Stimulated activated naive CD8-positive, alpha-beta T cell treated with anti-CD3 and anti-CD28 coated beads, Interleukin-15, Interleukin-2, amounts not matched to agents 100 U/mL and 50 U/mL, for 24 hours (primary cell): Measurements from ENCODE around the gene TMEM215.
"Not testable (repeated sequence)": the region's sequence is repeated elsewhere in the genome, so short reads cannot be mapped to it uniquely, and the experiment has no call there.

Experiments used
- ATAC-seq: fragments of 150-1000 bp; cut with Tn5 transposase; one replicate; pipeline ENCODE4 v1.10.0; 2021
- DNase-seq: peaks from one replicate; pipeline ENCODE4 v3.0.0; 2021

The TMEM215 gene, protein sequence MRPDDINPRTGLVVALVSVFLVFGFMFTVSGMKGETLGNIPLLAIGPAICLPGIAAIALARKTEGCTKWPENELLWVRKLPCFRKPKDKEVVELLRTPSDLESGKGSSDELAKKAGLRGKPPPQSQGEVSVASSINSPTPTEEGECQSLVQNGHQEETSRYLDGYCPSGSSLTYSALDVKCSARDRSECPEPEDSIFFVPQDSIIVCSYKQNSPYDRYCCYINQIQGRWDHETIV

DNA sequence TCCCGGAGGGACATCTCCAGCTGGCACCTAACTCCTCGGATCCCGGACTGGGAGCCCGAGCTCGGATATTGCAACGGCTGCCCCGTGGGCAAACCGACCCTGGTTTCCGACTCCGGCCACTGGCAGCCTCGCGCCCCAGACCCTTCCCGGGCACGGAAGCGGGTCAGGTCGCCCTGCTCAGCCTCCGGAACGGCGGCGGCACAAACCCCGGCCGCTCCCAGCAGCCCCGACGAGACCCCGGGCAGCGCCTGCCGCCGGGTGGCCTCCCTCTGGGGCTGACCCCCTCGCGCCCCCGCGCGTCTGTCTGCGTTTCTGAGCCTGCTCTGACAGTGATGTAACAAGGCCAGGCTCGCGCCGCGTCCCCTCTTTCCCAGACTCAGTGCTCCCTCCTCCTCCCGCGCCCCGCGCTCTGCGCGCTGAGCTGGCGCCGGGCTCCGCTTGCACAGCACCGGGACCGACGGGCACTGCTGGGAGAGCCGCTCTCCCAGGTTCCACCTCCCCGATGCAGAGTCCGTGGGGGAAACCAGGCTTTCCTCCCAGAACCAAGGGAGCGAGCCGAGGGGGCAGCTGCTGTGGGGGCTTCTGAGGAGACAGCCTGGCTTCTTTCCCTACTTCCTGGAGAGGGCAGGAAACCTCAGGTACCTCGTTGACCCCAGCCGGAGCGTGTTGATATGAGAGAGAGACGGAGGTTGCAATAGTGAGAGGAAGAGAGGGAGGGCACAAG is at the start of gene TMEM215:
TSS of gene TMEM215 (plus strand) at position 373 of the 724 bp plus-strand sequence. CDS start 644 bp downstream, outside the sequence.
- ATAC-seq = no peak
- no peak for DNase-seq

DNA sequence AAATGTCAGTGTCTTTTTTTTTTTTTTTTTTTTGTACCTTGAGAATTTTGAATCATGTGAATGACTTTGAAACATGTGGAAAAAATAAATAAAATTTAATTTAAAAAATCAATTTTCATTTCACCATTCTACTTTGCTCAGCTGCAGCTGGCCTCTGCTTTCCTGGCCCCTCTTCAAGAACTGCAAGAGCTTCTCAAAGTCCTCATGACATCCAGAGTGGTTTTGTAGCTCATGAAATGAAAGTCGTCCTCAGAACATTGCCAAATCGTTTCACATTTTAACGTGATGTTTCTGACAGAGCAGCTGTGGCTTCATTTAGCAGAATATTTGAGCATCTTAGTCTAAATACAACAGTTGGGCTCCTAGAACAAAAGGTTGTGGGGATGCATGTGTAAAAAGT is 47.9 kb upstream of the TMEM215 start:
- DNase-seq (no peak), ATAC-seq (no peak)

DNA sequence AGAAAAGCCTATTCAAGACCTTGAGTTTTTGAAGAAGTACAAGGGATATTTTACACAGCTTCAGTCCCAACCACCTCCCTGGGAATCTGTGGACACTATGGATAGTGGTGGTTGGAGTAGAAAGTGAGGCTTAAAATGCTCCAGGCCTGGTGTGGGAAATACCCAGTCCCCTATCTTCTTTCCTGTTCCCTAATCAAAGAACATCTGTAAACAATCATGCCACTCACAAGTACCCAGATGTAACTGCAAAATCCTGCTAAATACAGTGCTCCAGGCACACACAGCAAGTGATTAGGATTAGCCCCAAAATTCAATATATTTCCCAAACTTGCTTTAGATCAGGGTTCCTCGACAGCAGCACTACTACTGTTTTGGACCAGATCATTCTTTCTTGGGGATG is 46.0 kb upstream of the TMEM215 start:
- ATAC-seq (no peak), DNase-seq (no peak)

DNA sequence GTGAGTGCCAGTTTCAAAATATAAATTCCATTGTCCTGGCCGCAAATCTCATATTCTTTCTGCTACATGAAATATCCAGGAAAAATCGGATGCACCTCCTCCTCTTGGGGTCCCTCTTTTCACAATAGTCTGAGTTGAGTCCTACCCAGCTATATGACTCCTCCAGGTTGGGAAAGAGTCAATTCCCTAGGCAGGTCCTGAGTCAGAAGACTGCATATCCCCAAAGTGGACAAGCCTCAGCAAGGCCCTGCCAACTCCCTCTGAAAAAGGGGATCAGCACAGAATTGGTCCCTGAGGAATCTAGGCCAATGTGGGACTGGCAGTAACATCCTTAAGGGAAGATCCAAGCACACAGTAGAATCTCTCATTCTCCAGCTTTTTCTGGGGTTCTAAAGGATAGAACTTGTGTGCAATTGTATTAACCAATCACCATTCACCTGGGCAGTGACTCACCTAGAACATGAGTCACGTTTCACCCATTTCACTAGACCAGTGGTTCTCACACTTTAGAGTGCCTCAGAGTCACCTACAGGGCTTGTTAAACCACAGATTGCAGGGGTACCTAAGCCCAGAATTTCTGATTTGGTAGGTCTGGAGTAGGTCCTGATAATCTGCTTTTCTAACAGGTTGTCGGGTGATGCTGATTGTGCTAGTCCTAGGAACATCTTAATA is 44.7 kb upstream of the TMEM215 start:
- no peak for DNase-seq
- ATAC-seq = no peak

DNA sequence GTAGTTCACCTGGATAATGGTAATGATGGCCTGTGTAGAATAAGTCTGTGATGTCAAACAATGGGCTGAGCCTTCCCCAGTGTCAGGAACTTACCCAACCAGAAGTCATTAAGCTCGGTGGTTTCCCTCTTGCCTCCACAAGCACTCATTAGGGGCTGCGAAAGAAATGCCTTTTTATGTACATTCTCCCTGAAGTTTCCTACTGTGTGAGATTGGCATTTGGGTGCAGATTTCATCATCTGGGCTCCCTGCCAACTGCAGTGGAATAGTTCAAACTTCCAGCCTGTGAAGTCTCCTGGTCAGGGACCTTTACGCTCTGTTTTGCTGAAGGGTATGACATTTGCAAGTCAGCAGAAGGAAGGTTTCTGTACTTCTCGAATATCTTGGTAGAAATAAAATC is 41.6 kb upstream of the TMEM215 start:
- DNase-seq (no peak), ATAC-seq (no peak)

DNA sequence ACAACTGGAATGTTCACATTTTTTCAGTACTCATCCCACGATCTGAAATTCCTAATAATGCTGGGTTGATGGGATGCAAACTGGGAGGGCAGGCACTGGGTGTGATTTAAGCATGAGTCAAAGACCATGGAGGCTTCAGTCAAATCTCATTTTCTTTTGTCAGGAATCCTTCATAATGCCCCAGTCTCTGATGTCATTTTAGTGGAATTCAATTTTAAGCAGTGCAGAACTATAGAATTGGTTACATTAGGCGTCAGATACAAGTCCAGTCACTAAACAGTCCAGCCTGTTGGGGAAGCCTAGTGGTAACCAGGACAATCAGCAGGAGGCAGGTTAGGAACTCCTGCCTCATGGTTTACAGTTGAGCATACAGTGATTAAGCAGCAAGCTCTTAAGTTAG is 41.0 kb upstream of the TMEM215 start:
- no peak for ATAC-seq

DNA sequence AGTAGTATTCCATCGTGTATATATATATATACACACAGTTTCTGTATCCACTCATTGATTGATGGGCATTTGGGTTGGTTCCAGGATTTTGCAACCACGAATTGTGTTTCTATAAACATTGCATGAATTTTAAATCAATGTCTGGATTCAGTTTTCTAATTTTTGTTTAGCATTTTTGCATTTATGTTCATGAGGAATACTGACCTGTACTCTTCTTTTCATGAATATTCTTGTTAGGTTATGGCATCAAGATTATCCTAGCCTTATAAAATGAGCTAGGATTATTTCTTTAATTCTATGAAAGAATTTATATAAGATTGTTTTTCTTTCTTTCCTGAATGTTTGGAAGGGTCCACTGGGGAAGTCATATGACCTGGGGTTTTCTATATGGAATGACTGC is 35.3 kb upstream of the TMEM215 start:
- ATAC-seq = no peak
- DNase-seq = no peak

More for the DNA sequence above, 41.0 kb upstream of the TMEM215 start:
- DNase-seq = no peak

DNA sequence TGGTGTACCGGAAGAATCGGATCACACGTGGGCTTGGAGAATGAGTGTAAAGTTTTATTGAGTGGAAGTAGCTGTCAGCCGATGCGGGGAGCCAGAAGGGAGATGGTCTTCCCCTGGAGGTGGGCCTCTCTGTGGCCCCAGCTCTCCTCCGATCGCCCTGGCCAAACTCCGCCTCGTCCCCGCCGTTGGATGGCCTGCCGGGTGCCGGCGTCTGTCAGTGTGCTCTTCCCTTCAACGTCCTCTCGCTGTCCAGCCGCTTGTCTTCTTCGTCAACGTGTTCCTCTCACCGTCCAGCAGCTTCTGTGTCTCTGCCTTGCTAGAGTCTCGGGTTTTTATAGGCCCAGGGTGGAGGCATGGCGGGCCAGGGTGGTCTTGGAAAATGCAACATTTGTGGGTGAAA is 27.6 kb upstream of the TMEM215 start:
- ATAC-seq (no peak), DNase-seq (no peak)

DNA sequence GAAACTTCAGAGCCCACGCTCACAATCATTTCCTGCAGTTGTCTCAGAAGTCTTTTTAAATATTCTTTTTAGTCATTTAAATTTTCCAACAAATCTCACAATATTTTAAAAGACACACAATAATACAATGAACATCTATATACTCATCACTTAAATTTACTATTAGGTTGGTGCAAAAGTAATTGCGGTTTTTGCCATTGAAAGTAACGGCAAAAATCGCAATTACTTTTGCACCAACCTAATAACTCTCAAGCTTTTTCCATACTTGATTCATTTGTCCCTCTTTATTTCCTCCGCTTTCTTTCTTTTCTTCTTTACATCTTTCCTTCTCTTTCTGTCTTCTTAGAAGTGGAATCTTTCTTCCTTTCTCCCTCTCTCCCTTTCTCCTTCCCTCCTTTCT is 19.2 kb upstream of the TMEM215 start:
- DNase-seq = no peak
- no peak for ATAC-seq

DNA sequence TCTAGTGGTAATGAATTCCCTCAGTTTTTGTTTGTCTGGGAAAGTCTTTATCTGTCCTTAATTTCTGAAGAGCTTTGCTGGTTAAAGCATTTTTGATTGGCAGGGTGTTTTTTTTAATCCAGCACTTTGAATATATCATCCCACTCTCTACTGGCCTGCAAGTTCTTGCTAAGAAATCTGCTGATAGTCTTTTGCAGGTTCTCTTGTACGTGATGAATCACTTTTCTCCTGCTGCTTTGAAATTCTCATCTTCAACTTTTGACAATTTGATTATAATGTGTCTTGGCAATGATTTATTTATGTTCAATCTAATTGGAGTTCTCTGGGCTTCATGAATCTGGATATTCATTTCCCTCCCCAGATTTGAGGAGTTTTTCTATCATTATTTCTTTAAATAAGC is 8.1 kb upstream of the TMEM215 start:
- no peak for DNase-seq
- no peak for ATAC-seq

DNA sequence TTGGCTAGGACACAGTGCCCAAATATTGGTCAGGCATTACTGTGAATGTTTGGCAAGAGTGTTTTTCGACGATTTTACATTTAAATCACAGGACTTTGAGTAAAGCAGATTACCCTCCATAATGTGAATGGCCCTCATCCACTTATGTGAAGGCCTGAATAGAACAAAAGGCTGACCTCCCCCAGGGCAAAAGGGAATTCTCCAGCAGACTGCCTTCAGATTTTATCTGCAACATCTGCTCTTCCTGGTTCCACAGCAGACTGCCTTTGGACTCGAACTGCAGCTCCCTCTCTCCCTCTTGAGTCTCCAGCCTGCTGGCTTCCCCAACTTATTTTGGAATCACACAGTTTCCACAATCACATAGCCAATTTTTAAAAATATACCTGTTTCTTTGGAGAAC is 7.1 kb upstream of the TMEM215 start:
- ATAC-seq = no peak
- DNase-seq = no peak

DNA sequence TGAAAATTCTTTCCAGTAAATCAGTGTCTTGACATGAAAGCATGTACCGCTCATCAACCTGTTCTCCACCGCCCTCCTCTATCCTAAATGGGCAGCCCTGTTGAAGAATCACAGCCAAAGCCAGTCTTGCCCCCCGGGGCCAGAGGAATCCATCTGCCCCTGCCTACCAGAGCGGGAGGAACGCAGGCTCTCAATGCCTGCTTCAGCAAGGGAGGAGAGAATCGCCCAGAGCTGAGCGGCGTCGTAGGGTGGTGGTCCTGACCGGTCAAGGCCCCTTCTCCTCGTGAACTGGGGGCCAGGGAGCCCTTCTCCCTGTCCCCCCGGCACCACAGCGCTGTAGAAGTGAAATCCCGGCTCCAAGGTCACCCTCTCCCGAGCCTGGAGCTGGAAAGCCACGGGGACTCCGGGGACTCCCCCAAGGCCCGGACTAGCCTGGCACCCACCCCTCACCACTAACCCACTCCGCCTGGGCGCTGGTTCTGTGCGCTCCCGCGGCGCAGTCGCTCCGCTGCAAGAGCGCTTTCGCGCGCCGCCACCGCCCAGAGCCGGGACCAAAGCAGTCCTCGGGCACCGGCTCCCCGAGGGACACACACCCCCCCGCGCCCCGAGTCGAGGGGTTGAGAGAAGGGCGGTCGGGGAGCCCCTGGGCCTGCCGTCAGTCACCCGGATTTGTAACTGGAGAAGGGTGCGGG is 718 bp upstream of the TMEM215 start:
- no peak for ATAC-seq

DNA sequence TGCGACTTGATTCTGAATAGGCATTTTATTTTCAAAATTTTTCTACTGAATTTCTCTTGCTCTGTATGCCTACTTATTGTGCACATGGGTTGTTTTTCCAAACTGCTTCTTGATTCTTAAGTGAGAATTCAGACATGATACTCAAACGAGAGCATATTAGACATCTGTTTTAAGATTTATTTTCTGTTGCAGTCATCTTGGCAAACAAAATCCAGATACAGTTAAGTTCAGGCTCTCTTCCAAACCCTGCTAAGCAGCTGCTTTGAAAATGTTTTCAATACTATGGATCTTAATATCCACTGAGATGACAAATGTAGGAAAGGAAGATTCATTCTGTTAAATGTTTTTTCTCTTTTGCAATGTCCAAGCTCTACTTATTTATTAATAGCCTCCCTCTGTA is 4.5 kb downstream of the TMEM215 start:
- no peak for DNase-seq
- no peak for ATAC-seq

More for the DNA sequence above, 718 bp upstream of the TMEM215 start:
- DNase-seq = no peak

DNA sequence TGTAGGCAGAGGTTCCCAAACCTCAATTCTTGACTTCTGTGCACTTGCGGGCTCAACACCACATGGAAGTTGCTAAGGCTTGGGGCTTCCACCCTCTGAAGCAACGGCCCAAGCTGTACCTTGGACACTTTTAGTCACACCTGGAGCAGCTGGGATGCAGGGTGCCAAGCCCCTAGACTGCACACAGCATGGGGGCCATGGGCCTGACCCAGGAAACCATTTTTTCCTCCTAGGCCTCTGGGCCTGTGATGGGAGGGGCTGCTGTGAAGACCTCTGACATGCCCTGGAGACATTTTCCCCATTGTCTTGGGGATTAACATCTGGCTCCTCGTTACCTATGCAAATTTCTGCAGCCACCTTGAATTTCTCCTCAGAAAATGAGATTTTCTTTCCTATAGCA is 12.7 kb downstream of the TMEM215 start:
- ATAC-seq, DNase-seq: not testable (repeated sequence)

DNA sequence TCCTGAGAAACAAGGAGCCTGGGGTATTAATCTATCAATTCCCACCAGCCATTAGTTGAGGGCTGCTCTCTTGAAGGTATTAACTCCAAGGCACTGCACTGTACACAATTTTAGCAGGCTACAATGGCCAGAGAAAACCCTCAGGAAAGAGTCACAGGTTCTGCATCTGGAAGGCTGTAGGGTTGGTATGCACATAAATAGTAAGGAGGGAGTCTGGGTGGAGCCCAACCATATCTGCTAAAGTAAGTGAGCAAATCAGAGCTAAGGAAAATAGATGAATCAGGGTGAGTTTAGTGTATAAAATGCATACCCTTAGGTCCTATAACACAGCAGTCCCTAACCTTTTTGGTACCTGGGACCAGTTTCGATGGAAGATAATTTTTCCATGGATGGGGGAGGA is 18.2 kb downstream of the TMEM215 start:
- DNase-seq (no peak), ATAC-seq (no peak)

DNA sequence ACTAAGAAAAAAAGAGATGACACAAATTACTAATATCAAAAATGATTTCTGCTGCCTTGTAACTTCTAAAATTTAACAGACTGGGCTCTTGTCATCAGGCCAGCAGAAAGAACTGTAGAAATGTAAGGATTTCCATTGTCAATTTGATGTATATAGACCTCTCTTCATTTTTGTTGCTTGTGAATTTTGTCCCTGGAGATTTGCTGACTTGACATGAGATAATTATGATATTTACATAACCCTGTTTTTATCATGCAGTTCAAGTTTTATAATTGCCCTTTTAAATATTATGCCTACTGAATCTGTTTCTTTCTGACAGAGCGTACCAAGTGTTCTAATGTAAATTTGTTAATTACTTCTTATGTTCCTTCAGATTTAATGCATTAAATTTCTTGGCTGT is 23.9 kb downstream of the TMEM215 start:
- ATAC-seq = no peak
- DNase-seq = no peak

DNA sequence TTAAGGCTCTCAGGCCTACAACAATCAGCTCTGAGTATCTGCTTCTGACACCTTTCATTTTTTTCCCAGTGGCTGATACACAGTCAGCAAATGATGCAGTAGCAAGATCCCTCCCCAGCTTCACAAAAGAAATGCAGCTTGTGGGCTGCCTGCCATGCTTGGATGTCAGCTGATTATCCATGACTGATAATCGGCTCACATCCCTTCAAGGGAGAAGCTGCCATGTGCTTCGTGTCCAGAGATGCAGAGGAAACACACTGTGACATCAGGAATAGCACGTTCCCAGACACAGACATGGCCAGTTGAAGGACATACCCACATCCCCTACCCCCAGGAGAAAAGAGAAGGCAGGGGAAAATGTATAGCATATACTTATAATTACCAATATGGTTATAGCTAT is 27.9 kb downstream of the TMEM215 start:
- DNase-seq (no peak), ATAC-seq (no peak)

DNA sequence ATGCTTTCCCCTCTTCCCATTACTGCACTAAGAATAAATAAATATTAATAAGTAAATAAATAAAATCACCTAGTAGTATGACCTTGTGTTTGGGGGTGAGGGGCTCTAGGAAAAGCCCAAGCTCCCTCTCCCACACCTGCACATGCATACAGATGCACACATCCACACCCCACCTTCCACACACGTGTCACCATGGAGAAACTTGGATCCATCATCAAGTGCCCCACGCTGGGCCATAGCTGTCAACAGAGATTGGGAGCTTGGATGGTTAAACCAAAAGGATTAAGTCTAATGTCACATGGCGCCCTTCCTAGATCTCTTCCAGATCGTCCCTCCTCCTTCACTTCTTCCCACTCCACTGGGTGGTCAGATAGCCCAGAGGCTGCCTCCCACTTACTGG is 37.0 kb downstream of the TMEM215 start:
- DNase-seq (no peak), ATAC-seq (no peak)

DNA sequence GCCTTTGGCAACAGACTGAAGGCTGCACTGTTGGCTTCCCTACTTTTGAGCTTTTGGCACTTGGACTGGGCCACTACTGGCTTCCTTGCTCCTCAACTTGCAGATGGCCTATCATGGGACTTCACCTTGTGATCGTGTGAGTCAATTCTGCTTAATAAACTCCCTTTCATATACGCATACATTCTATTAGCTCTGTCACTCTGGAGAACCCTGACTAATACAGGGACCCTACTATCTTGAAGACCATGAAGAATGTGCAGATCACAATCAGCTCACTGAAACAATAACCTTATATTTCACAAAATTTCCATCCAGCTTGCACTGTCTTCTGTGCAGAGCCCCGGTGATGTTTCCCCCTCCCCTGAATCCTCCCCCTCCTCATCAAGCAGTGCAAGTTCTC is 39.8 kb downstream of the TMEM215 start:
- DNase-seq = no peak
- ATAC-seq = no peak

DNA sequence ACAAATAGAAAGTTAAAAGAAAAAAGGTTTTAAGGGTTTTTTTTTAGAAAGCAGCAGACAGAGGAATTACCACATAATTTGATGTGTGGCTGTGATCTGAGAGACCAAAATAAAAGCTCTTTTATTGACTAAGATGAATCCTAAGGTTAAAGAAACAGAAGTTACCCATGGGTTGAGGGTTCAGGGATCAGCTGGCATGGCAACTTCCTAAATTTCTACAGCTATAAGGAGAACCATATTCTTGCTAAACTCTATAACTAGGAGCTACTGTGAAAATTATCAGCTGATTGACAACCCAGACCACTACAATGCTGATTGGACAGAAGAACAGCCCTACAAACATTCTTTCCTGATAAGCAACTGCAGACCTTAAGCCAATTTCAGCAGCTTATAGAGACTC is 40.2 kb downstream of the TMEM215 start:
- ATAC-seq (no peak), DNase-seq (no peak)

DNA sequence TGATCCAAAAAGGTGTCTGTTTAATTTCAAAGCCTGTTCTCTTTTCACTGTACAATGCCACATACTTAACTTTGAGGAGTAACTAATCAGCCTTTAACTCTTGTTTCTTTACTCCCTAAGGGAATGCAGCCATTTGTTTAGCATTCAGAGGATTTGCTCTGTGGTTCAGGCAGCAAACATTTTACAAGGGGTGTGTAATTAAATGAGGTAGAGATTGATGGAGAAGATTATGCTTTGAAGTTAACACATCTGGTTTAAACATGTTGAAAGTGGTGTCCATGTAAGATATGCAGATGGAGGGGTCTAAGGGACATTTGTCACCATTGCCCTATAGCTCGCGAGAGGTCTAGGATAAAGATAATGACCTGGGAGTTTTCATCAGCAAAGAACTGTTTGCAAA is 41.9 kb downstream of the TMEM215 start:
- no peak for DNase-seq
- ATAC-seq = no peak

DNA sequence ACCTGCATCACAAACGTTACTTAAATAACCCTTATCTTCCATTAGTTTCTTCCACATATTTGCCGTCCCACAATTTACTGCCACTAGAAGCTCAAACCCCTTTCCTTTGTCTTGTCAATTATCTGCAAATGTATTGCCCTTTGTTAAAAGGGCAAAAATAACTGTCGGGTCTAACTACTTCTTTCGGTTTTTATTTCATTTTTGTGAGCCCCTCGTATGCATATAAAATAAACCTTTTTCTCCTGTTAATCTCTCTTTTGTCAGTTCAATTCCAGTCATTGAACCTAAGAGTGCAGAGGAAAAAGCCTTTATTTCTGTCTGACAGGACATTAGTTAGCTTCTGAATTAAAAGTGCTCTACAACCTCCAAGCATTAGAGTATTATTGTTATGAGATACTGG is 45.5 kb downstream of the TMEM215 start:
- DNase-seq = no peak
- no peak for ATAC-seq

DNA sequence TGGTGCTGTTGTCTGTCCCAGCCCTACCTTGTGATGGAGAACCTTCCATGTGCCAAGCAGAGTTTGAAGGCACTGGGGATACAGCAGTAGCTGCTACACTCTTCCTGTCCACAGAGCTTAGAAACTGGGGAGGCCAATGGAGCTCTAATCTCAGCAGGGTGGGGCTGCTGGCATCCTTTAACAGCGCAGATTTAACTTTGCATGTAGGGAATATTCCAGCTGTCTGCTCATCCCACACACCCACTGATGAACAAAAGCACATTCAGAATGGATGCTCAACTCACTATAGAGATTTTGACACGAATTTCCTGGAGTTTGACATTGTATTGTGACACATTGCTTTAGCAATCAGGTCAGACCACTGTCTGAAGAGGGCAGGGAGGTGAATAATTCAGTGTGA is 49.0 kb downstream of the TMEM215 start:
- ATAC-seq (no peak), DNase-seq (no peak)
